Keratinocyte (primary cell): ENCODE results near the gene KCNB1. TPM values are rescaled to one million over a fixed set of nuclear protein-coding genes. Genes with fewer than 3 reads are reported as not detected.

Experiments
- DNase-seq: peaks from one replicate; pipeline ENCODE4 v3.0.0-alpha.2; 2011; ENCODE audit warnings: low read depth, missing footprints, low spot score
- FAIRE-seq: peaks from 2 replicates; lab custom pipeline; 2011; peaks lifted over from hg19 to GRCh38; lab: Jason Lieb, UNC
- H2AFZ ChIP-seq: 2 replicates; pipeline ENCODE4 v1.6.0; 2012; ENCODE audit warnings: low read length, control low read depth, inconsistent platforms; ENCODE audit not compliant: control insufficient read depth
- H3K27ac ChIP-seq: 2 replicates; pipeline ENCODE4 v1.5.1; 2011; ENCODE audit warnings: low read length; ENCODE audit not compliant: control insufficient read depth, insufficient read depth
- H3K27me3 ChIP-seq: 3 replicates; pipeline ENCODE4 v1.6.0; 2011; ENCODE audit warnings: low read length; ENCODE audit not compliant: control insufficient read depth, insufficient read depth; ENCODE audit errors: extremely low read depth
- H3K36me3 ChIP-seq, 2 experiments: 2 replicates in 1 of 2; 3 replicates in 1 of 2; pipeline ENCODE4 v1.5.1; 2011; ENCODE audit warnings: low read length in 2 of 2, mild to moderate bottlenecking in 1 of 2; ENCODE audit not compliant: control insufficient read depth in 2 of 2, insufficient read depth in 2 of 2; ENCODE audit errors: extremely low read depth in 1 of 2
- H3K4me1 ChIP-seq: 3 replicates; pipeline ENCODE4 v1.5.1; 2011; ENCODE audit warnings: low read length; ENCODE audit not compliant: control insufficient read depth, insufficient read depth; ENCODE audit errors: extremely low read depth
- H3K4me2 ChIP-seq: 3 replicates; pipeline ENCODE4 v1.6.0; 2011; ENCODE audit warnings: low read depth, low read length; ENCODE audit not compliant: control insufficient read depth, insufficient read depth; ENCODE audit errors: extremely low read depth
- H3K4me3 ChIP-seq, 3 experiments: fragments of 200-600 bp in 1 of 3; sonication (generic) in 1 of 3; 2 replicates in 2 of 3; 3 replicates in 1 of 3; pipeline ENCODE4 v1.5.1; 2011 to 2016; ENCODE audit warnings: low read length in 3 of 3, mild to moderate bottlenecking in 3 of 3, control low read depth in 2 of 3, inconsistent platforms in 1 of 3, low read depth in 1 of 3, mixed read lengths in 1 of 3, mixed run types in 1 of 3, moderate library complexity in 1 of 3; ENCODE audit not compliant: control insufficient read depth in 2 of 3, insufficient read depth in 2 of 3; ENCODE audit errors: extremely low read depth in 1 of 3
- H3K79me2 ChIP-seq: 2 replicates; pipeline ENCODE4 v1.6.0; 2012; ENCODE audit warnings: low read length; ENCODE audit not compliant: control insufficient read depth, insufficient read depth
- H3K9ac ChIP-seq: 3 replicates; pipeline ENCODE4 v1.6.0; 2011; ENCODE audit warnings: low read length; ENCODE audit not compliant: control insufficient read depth, insufficient read depth; ENCODE audit errors: extremely low read depth
- H3K9me1 ChIP-seq: 3 replicates; pipeline ENCODE4 v1.6.0; 2011; ENCODE audit warnings: low read length; ENCODE audit not compliant: control insufficient read depth, insufficient read depth; ENCODE audit errors: extremely low read depth
- H3K9me3 ChIP-seq: 2 replicates; pipeline ENCODE4 v1.5.1; 2012; ENCODE audit warnings: low read depth, low read length; ENCODE audit not compliant: control insufficient read depth
- H4K20me1 ChIP-seq: 3 replicates; pipeline ENCODE4 v1.6.0; 2011; ENCODE audit warnings: low read length; ENCODE audit not compliant: control insufficient read depth, insufficient read depth; ENCODE audit errors: extremely low read depth
- EZH2 ChIP-seq: IDR thresholded peaks from one replicate; pipeline ENCODE4 v1.6.1; 2012; ENCODE audit warnings: inconsistent platforms, mild to moderate bottlenecking, low read length, moderate library complexity
- dilution Hi-C: fragments of 300-500 bp; cut with MboI; formaldehyde crosslinking; loops from one replicate; pipeline ENCODE4 v1.7.0; 2020; ENCODE audit warnings: low sequenced_read_pairs; ENCODE audit not compliant: extremely low pct_ligation_motif_present
- polyA plus RNA-seq, 5 experiments: library from polyadenylated mRNA; depleted of rRNA in 3 of 5; stranded (reverse) in 3 of 5; stranded (forward) in 1 of 5; unstranded in 1 of 5; fragments of >200 nt; gene quantifications; 1 replicate in 1 of 5; 2 replicates in 3 of 5; 3 replicates in 1 of 5; pipeline versions ENCODE4 v1.2.1 to v1.2.3, GENCODE V29; 2011 to 2012; ENCODE audit warnings: missing spikeins in 2 of 5, low read depth in 1 of 5, low replicate concordance in 1 of 5
- TF ChIP-seq, protein P1 (sequence below), 3 experiments: IDR thresholded peaks in 1 of 3; conservative IDR thresholded peaks in 1 of 3; optimal IDR thresholded peaks in 1 of 3; 2 replicates in 2 of 3; 3 replicates in 1 of 3; pipeline versions ENCODE3 to v1.5.1; 2011; ENCODE audit warnings: low read length in 3 of 3, mild to moderate bottlenecking in 3 of 3, moderate library complexity in 2 of 3, control low read depth in 1 of 3, inconsistent platforms in 1 of 3; ENCODE audit not compliant: insufficient read depth in 2 of 3; ENCODE audit errors: extremely low read depth in 1 of 3

The KCNB1 gene
- polyA plus RNA-seq, 1 donor (not counting 4 experiments of a cell fraction or from before 2014, with no cell fraction given): not detected

GRCh38 chr20:49479785-49480184, 2.7 kb downstream of the KCNB1 start:
- Histone ChIP-seq H3K9ac (no peak overlapping the region), H3K27me3 (peaks cover 46% of the 10 kb centered on the region), H3K27ac (no peak overlapping the region), H4K20me1 (no peaks in the 10 kb centered on the region), H3K9me3 (no peaks in the 10 kb centered on the region), H3K4me2 (no peak overlapping the region), H3K36me3 (no peaks in the 10 kb centered on the region), H2AFZ (no peak overlapping the region), H3K9me1 (no peaks in the 10 kb centered on the region), H3K79me2 (no peaks in the 10 kb centered on the region), H3K4me3 (no peak overlapping the region), H3K4me1 (peaks cover 3% of the 10 kb centered on the region)
- DNase-seq: no peak
- FAIRE-seq: no peak
- TF ChIP-seq, protein P1, sequence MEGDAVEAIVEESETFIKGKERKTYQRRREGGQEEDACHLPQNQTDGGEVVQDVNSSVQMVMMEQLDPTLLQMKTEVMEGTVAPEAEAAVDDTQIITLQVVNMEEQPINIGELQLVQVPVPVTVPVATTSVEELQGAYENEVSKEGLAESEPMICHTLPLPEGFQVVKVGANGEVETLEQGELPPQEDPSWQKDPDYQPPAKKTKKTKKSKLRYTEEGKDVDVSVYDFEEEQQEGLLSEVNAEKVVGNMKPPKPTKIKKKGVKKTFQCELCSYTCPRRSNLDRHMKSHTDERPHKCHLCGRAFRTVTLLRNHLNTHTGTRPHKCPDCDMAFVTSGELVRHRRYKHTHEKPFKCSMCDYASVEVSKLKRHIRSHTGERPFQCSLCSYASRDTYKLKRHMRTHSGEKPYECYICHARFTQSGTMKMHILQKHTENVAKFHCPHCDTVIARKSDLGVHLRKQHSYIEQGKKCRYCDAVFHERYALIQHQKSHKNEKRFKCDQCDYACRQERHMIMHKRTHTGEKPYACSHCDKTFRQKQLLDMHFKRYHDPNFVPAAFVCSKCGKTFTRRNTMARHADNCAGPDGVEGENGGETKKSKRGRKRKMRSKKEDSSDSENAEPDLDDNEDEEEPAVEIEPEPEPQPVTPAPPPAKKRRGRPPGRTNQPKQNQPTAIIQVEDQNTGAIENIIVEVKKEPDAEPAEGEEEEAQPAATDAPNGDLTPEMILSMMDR (optimal IDR thresholded peaks at IDR 0.05 in 1 of 3, IDR thresholded peaks at IDR 0.05 in 1 of 3, conservative IDR thresholded peaks at IDR 0.05 in 1 of 3; ENCODE audit: extremely low read depth in 1 of 3, insufficient read depth in 2 of 3, low read length in 3 of 3): no peak
- TF ChIP-seq EZH2: no peak
- dilution Hi-C loops: no loop called here

GRCh38 chr20:49478754-49479689, 3.4 kb downstream of the KCNB1 start:
- Histone ChIP-seq H3K9ac (no peak overlapping the region), H3K27ac (no peak overlapping the region), H2AFZ (no peak overlapping the region), H3K9me1 (no peaks in the 10 kb centered on the region), H3K79me2 (no peaks in the 10 kb centered on the region), H4K20me1 (no peaks in the 10 kb centered on the region), H3K4me3 (no peak overlapping the region), H3K27me3 (peaks cover 45% of the 10 kb centered on the region), H3K9me3 (no peaks in the 10 kb centered on the region), H3K4me1 (no peaks in the 10 kb centered on the region), H3K36me3 (no peaks in the 10 kb centered on the region), H3K4me2 (no peak overlapping the region)
- TF ChIP-seq, protein P1 (optimal IDR thresholded peaks at IDR 0.05 in 1 of 3, IDR thresholded peaks at IDR 0.05 in 1 of 3, conservative IDR thresholded peaks at IDR 0.05 in 1 of 3; ENCODE audit: extremely low read depth in 1 of 3, insufficient read depth in 2 of 3, low read length in 3 of 3): no peak
- no peak for TF ChIP-seq EZH2
- dilution Hi-C loops: no loop called here
- FAIRE-seq (no peak), DNase-seq (no peak)
